Activated T-helper 1 cell treated with anti-CD3 and anti-CD28 coated beads, Interleukin-12 subunit alpha, Interleukin-12 subunit beta, Interleukin-2, Interleukin-4 antibody, amounts not matched to agents 30 ng/mL and 10 ng/mL and 1 ng/mL, durations not matched to agents 14 hours and 24 hours and 36 hours (primary cell): ENCODE results near the gene ARHGAP25. TPM values are rescaled to one million over a fixed set of nuclear protein-coding genes. Genes with fewer than 3 reads are reported as not detected.

Source experiments
- DNase-seq: peaks from one replicate; pipeline ENCODE4 v3.0.0; 2021; ENCODE audit warnings: low spot score
- H3K27ac Mint-ChIP-seq: one replicate; pipeline ENCODE4 v1.8.0; 2021; ENCODE audit warnings: mild to moderate bottlenecking, mixed read lengths
- H3K27me3 Mint-ChIP-seq: one replicate; pipeline ENCODE4 v1.8.0; 2022; ENCODE audit warnings: mild to moderate bottlenecking, moderate library complexity, mixed read lengths; ENCODE audit not compliant: insufficient read depth
- H3K36me3 Mint-ChIP-seq: one replicate; pipeline ENCODE4 v1.8.0; 2021; ENCODE audit warnings: low read depth, mixed read lengths
- H3K4me1 Mint-ChIP-seq: one replicate; pipeline ENCODE4 v1.8.0; 2021; ENCODE audit warnings: low read depth, mixed read lengths
- H3K4me3 Mint-ChIP-seq: one replicate; pipeline ENCODE4 v1.8.0; 2021; ENCODE audit warnings: mild to moderate bottlenecking, moderate library complexity, mixed read lengths
- H3K9me3 Mint-ChIP-seq: one replicate; pipeline ENCODE4 v1.8.0; 2021; ENCODE audit warnings: mixed read lengths
- intact Hi-C: fragments of 100-400 bp; cut with micrococcal nuclease; formaldehyde crosslinking; loops from one replicate; pipeline ENCODE4 v1.15.1; 2024
- total RNA-seq: library from RNA; stranded (reverse); gene quantifications from 2 replicates; pipeline ENCODE4 v1.2.3, GENCODE V29; 2022

The ARHGAP25 gene
- total RNA-seq, 1 donor from 2014 or later = 74.2 TPM

GRCh38 chr2:68749345-68749744, 14.7 kb downstream of the ARHGAP25 start:
- peaks cover 90% of the 10 kb centered on the region for H3K4me1 Mint-ChIP-seq
- H3K27ac Mint-ChIP-seq = no peak overlapping the region
- H3K9me3 Mint-ChIP-seq = peaks cover 4% of the 10 kb centered on the region
- no peak overlapping the region for H3K4me3 Mint-ChIP-seq
- H3K27me3 Mint-ChIP-seq = no peaks in the 10 kb centered on the region
- DNase-seq = no peak
- H3K36me3 Mint-ChIP-seq = peaks cover 49% of the 10 kb centered on the region
- intact Hi-C loops = loop anchor here (10.0 kb wide), 1 partner anchor 1025 kb away; no protein-coding TSS in a partner anchor

- no peaks in the 10 kb centered on the region for H3K9me3 Mint-ChIP-seq
- H3K27ac Mint-ChIP-seq = peak overlapping the region; percentile 66
- no peaks in the 10 kb centered on the region for H3K27me3 Mint-ChIP-seq
- intact Hi-C loops = loop anchor here (1.0 kb wide), 6 partner anchors 11 to 175 kb away; no protein-coding TSS in a partner anchor
- peaks cover 44% of the 10 kb centered on the region for H3K36me3 Mint-ChIP-seq
- H3K4me3 Mint-ChIP-seq = no peak overlapping the region
- H3K4me1 Mint-ChIP-seq = peaks cover 90% of the 10 kb centered on the region
- no peak for DNase-seq
Measured at GRCh38 chr2:68750592-68751396, 16.2 kb downstream of the ARHGAP25 start.

GRCh38 chr2:68751397-68752339, 17.1 kb downstream of the ARHGAP25 start:
- Mint-ChIP-seq H3K4me3 (peak overlapping the region; percentile 38), H3K36me3 (peaks cover 46% of the 10 kb centered on the region)

GRCh38 chr2:68753318-68753717, 18.7 kb downstream of the ARHGAP25 start:
- intact Hi-C loops = loop anchor here (2.0 kb wide), 1 partner anchor 13 kb away; no protein-coding TSS in a partner anchor
- Mint-ChIP-seq H3K4me3 (peak overlapping the region; percentile 60), H3K27me3 (no peaks in the 10 kb centered on the region), H3K4me1 (peaks cover 85% of the 10 kb centered on the region), H3K9me3 (peaks cover 9% of the 10 kb centered on the region), H3K27ac (peak overlapping the region; percentile 79), H3K36me3 (peaks cover 47% of the 10 kb centered on the region)
- DNase-seq = no peak

More at GRCh38 chr2:68751397-68752339, 17.1 kb downstream of the ARHGAP25 start:
- no peaks in the 10 kb centered on the region for H3K27me3 Mint-ChIP-seq
- peaks cover 4% of the 10 kb centered on the region for H3K9me3 Mint-ChIP-seq
- H3K27ac Mint-ChIP-seq = peak overlapping the region; percentile 84
- DNase-seq = peak; percentile 78
- peaks cover 91% of the 10 kb centered on the region for H3K4me1 Mint-ChIP-seq
- intact Hi-C loops = loop anchor here (1.0 to 2.0 kb wide), 7 partner anchors 11 to 174 kb away; no protein-coding TSS in a partner anchor

- H3K4me1 Mint-ChIP-seq = peaks cover 90% of the 10 kb centered on the region
- H3K4me3 Mint-ChIP-seq = peak overlapping the region; percentile 19
Measured at GRCh38 chr2:68755071-68755470, 20.5 kb downstream of the ARHGAP25 start.

GRCh38 chr2:68756178-68756577, 21.6 kb downstream of the ARHGAP25 start:
- peaks cover 90% of the 10 kb centered on the region for H3K4me1 Mint-ChIP-seq
- H3K9me3 Mint-ChIP-seq = peaks cover 9% of the 10 kb centered on the region
- H3K4me3 Mint-ChIP-seq = no peak overlapping the region
- H3K36me3 Mint-ChIP-seq = peaks cover 63% of the 10 kb centered on the region
- intact Hi-C loops = no loop called here
- no peak for DNase-seq
- H3K27ac Mint-ChIP-seq = no peak overlapping the region
- no peaks in the 10 kb centered on the region for H3K27me3 Mint-ChIP-seq

More at GRCh38 chr2:68755071-68755470, 20.5 kb downstream of the ARHGAP25 start:
- no peaks in the 10 kb centered on the region for H3K27me3 Mint-ChIP-seq
- peaks cover 9% of the 10 kb centered on the region for H3K9me3 Mint-ChIP-seq
- intact Hi-C loops = no loop called here
- peak overlapping the region; percentile 19 for H3K27ac Mint-ChIP-seq
- no peak for DNase-seq
- peaks cover 61% of the 10 kb centered on the region for H3K36me3 Mint-ChIP-seq

GRCh38 chr2:68757081-68757480, 22.5 kb downstream of the ARHGAP25 start:
- Mint-ChIP-seq H3K9me3 (peaks cover 9% of the 10 kb centered on the region), H3K4me3 (no peak overlapping the region), H3K36me3 (peaks cover 65% of the 10 kb centered on the region), H3K27me3 (no peaks in the 10 kb centered on the region), H3K27ac (peak overlapping the region; percentile 15), H3K4me1 (peaks cover 90% of the 10 kb centered on the region)
- intact Hi-C loops = no loop called here
- DNase-seq = no peak

GRCh38 chr2:68762100-68762499, 27.5 kb downstream of the ARHGAP25 start:
- H3K36me3 Mint-ChIP-seq = peaks cover 35% of the 10 kb centered on the region
- peak overlapping the region; percentile 79 for H3K27ac Mint-ChIP-seq
- peaks cover 87% of the 10 kb centered on the region for H3K4me1 Mint-ChIP-seq
- intact Hi-C loops = loop anchor here (1.0 to 10.0 kb wide), 6 partner anchors 11 to 507 kb away; partner anchors contain the start of genes ARHGAP25 and PPP3R1
- H3K4me3 Mint-ChIP-seq = peak overlapping the region; percentile 69
- no peaks in the 10 kb centered on the region for H3K9me3 Mint-ChIP-seq
- H3K27me3 Mint-ChIP-seq = no peaks in the 10 kb centered on the region
- no peak for DNase-seq

- H3K27me3 Mint-ChIP-seq = no peaks in the 10 kb centered on the region
- peaks cover 30% of the 10 kb centered on the region for H3K36me3 Mint-ChIP-seq
- H3K4me3 Mint-ChIP-seq = peak overlapping the region; percentile 50
- H3K27ac Mint-ChIP-seq = peak overlapping the region; percentile 79
- no peak for DNase-seq
- peaks cover 92% of the 10 kb centered on the region for H3K4me1 Mint-ChIP-seq
- intact Hi-C loops = loop anchor here (1.0 to 10.0 kb wide), 7 partner anchors 11 to 508 kb away; partner anchors contain the start of genes ARHGAP25 and PPP3R1
- no peaks in the 10 kb centered on the region for H3K9me3 Mint-ChIP-seq
Measured at GRCh38 chr2:68762665-68763064, 28.1 kb downstream of the ARHGAP25 start.

GRCh38 chr2:68764041-68764805, 29.6 kb downstream of the ARHGAP25 start:
- H3K27ac Mint-ChIP-seq = peak overlapping the region; percentile 82
- peak overlapping the region; percentile 85 for H3K4me3 Mint-ChIP-seq
- no peaks in the 10 kb centered on the region for H3K9me3 Mint-ChIP-seq
- peaks cover 18% of the 10 kb centered on the region for H3K36me3 Mint-ChIP-seq
- peaks cover 94% of the 10 kb centered on the region for H3K4me1 Mint-ChIP-seq
- DNase-seq = no peak
- no peaks in the 10 kb centered on the region for H3K27me3 Mint-ChIP-seq
- intact Hi-C loops = loop anchor here (10.0 kb wide), 2 partner anchors 291 to 509 kb away; partner anchors contain the start of gene PPP3R1

- peak overlapping the region; percentile 82 for H3K27ac Mint-ChIP-seq
- intact Hi-C loops = loop anchor here (10.0 kb wide), 2 partner anchors 290 to 510 kb away; partner anchors contain the start of gene PPP3R1
- no peaks in the 10 kb centered on the region for H3K27me3 Mint-ChIP-seq
- H3K4me3 Mint-ChIP-seq = peak overlapping the region; percentile 85
- peaks cover 94% of the 10 kb centered on the region for H3K4me1 Mint-ChIP-seq
- H3K9me3 Mint-ChIP-seq = no peaks in the 10 kb centered on the region
- DNase-seq = no peak
- peaks cover 18% of the 10 kb centered on the region for H3K36me3 Mint-ChIP-seq
Measured at GRCh38 chr2:68764806-68765311, 30.2 kb downstream of the ARHGAP25 start.
